T-helper 2 cell (primary cell): Measurements from ENCODE around the gene KLF11.
A peak's percentile ranks its signal among the peaks of the same experiment; 100 is the strongest.
"Not testable (repeated sequence)": the region's sequence is repeated elsewhere in the genome, so short reads cannot be mapped to it uniquely, and the experiment has no call there.

Experiments used
- DNase-seq, 5 experiments: peaks; one replicate each; pipeline versions ENCODE4 v3.0.0 to v3.0.0-alpha.2; 2012 to 2022

KLF11 gene

DNA sequence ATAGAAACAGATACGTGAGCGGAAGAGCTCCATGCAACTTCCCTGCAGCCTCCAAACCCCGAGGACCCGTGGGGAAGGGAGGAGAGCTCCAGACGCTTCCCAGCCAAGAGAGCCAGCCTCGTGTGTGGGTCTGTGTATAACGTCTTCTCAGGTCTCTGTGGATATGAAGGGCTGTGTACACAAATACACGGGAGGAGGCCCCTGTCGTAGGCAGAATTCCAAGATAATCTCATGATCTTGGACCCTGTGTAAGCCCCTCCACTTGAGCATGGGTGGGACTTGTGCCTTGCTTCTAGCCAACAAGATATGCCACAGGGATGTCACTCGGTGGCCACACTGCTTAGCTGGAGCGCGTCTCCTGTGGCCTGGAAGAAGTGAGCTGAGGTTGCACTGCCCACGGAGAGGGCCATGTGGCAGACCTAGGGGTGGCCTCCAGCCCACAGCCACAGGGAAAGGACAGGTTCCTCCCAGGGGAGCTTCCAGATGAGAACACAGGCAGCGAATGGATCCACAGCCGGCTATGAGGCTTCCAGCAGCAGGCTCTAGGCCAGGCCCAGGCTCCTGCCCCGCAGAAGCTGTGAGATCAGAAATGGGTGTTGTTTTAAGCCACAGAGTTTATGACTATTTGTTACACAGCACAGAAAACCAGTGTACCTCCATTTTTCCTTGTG lies 15.6 kb upstream of the KLF11 start:
- DNase-seq = no peak

DNA sequence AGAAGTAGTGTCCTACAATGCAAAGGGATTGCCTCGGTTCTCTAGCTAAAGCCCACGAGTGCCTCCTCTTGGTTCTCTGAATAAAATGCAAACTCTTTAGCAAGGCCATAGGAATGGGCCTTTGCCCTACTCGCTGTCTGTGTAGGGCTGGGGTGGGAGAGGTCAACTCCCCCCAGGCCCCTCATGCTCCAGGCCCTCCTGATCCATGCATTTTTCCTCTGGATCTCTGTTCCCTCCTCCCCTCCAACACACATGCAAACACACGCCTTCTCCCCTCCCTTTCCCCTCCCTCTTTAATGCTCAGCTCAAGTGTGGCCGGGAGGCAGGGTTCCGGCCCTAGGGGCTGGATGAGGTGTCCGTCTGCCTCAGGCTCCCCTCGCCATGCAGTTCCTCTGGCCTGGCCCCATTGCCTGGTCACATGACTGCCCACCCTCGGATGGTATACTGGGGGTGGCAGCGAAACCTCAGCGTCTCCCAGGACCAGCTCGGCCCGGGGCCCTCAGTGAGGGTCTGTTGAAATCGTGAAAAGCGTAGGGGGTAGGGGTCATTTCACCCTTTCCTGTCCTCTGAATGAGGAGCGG lies 14.9 kb upstream of the KLF11 start:
- no peak for DNase-seq

DNA sequence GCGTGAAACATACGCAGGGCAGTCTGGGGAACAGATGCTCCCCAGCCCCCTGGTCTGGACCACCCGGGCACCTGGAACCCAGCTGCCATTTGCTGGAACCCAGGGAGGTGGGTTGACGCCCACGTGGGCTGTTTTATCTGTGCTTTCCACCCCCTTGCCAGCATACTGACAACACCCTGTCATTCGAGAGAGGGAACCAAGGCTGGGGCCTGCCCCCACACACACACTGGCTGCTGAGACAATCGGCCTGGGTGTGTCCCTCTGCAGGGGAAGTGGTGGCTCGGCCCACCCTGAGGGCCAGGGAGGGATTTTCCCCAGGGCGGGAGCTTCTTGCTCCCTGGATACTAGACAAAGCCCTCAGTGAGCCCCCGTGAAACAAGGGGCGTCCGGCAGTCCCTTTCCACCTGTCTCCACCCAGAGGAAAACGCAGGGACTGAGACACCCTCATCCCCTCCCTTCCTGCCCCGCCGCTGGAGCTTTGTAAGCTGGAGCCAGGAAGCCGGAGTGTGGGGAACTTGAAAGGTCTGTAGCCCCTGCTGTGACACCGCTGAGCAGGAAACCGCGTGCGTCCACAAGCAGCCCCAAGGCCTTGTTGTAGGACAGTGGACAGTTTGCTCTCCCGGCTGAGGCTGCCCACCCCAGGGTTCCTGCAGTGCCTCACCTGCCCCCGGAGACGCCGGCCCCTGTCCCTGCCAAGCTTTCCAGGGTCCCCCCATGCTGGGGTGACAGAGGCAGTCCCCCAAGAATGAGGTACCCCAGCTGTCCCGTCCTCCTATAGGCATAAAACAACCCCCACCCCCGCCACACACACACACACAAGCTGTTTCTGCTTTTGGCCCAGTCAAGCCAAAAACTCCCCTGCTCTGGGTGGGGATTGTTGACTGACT lies 14.1 kb upstream of the KLF11 start:
- DNase-seq = peak in 2 of 5 experiments; percentile 50 to 84

DNA sequence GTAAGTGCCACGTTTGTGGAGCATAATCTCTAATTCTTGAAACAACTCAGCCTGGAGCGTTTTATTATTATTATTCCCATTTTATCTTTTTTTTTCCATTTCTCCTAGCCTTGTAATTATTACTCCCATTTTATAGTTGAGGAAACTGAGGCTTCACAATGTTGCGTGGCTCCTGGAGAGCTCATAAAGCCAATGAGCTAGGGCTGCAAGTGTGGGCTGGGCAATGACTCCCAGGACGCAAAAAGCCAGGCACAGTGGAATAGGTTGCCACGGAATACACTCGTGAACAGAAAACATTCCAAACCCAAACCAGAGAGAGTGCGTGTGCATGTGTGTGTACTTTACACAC lies 13.5 kb upstream of the KLF11 start:
- no peak for DNase-seq

DNA sequence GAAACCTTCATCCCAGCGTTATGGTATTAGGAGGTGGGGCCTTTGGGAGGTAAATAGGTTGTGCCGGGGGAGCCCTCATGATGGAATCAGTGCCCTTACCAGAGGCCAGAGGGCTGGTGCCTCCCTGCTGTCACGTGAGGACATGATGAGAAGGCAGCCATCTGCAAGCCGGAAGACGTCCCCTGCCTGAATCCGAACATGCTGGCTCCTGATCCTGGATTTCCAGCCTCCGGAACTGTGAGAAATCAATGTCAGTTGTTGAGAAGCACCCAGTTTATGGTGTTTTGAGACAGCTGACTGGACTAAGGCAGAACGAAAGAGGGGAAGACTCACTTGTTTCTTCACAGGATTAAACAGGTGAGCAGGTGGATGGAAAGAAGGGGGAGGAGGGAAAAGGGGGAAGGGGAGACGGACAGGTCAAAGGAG lies 13.0 kb upstream of the KLF11 start:
- no peak for DNase-seq

DNA sequence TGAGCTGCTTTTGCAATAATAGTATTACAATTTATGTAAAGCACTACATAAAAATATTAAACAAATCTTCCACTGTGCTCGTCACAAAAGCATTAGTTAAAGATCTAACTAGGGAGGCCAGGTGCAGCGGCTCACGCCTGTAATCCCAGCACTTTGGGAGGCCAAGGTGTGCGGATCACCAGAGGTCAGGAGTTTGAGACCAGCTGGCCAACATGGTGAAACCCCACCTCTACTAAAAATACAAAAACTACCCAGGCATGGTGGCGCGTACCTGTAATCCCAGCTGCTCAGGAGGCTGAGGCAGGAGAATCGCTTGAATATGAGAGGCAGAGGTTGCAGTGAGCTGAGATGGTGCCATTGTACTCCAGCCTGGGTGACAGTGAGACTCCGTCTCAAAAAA lies 12.6 kb upstream of the KLF11 start:
- DNase-seq = not testable (repeated sequence)

DNA sequence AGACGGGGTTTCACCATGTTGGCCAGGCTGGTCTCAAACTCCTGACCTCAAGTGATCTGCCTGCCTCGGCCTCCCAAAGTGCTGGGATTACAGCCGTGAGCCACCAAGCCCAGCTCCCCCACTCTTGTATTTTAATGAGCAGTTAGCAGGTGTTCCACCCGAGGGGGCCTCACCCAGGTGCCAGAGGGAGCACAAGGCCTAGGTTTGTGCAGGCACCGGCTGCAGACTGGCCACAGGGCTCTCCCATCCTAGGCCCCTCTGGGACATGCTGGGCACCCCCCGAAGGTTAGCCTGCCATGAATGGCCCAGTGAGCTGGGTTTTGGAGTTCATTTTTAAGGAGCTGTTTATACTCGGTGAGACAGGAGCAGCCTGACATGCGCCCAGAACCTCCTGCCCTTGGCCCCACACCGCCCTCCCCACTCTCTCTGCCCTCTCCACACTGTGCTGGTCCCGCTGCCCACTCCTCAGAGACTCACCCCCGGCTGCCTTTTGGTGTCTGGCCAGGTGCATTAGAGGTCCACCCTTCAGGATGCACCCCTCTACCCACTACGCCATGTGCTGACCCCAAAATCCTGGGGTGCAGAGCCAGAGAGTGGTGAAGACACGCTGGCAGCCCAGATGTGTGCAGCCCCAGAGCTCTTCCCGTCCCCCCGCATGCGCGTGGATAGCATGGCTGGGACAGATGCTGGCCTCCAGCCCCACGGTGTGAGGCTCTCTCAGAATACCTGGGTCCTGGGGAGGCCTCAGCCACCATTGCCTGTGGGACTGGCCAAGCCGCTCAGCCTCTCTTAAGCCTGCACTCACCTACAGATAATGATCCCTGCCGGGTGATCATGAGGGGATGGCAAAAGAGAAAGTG lies 11.2 kb upstream of the KLF11 start:
- DNase-seq = no peak

DNA sequence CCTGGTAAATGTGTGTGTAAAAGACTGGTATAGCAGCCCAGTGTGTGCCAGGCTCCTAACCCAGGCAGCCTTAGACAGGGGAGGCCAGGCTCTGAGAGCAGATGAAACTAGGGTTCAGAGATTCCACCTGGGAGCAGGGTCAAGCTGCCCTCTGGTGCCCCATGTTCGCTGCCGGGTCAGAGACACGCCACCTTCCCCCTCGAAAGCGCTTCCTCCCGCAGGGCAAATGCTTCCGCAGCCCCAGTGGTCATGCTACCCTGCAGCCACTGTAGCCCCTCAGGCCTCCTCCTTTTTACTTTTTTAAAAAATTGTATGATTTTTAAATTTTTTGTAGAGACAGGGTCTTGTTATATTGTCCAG lies 10.6 kb upstream of the KLF11 start:
- no peak for DNase-seq

DNA sequence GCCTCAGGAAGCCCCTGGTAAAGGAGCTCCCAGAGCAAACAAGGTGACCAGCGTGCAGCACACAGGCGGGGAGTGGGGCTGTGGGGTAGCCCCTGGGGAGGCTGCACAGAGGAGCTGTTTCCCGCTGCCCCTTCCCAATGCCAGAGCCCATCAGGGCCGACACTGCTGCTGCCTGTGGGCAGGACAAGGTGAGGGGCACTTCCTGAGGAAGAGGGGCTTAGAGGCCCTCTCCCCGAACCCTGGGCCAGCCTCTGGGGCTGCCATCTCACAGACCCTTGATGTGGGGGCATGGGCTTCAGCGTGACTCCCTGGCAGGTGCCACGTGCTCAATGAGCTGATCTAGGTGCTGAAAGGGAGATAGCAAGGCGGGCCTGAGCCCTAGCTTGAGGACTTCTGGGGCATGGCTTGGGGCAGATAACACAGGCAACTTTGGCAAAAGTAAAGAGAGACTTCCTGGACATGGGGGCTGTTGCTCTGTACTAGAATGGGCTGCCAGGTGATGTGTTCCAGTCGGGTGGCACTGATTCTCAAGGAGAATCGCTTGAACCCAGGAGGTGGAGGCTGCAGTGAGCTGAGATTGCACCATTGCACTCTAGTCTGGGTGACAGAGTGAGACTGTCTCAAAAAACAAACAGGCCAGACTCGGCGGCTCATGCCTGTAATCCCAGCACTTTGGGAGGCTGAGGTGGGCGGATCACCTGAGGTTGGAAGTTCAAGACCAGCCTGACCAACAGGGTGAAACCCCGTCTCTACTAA lies 9.9 kb upstream of the KLF11 start:
- DNase-seq = no peak

DNA sequence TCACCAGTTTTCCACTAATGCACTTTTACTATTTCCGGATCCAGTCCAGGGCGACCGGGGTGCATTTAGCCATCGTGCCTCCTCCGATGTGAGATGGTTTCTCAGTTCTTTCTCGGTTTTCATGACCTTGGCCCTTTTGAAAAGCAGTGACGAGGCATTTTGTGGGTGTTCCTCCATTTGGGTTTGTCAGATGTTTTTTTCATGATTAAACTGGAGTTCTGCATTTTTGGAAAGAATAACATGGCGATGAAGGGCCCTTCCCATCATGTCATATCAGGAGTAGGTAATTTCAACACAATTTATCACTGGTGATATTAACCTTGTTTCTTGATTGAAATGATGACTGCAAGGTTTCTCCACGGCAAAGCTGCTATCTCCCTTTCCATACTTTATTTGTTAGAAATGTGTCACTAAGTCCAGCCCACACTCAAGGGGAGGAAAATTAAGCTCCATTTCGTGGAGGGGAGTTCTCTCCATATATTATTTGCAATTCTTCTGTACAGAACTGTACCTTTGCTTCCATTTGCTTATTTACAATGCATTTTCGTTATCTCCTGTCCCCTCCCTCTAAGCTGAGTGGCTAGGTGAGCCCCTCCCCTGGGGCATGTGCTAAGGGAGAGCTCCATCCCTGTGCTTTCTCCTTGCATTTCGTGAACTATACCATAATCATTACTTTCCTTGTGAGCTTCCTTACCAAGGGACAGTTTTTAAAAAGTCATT lies 8.9 kb upstream of the KLF11 start:
- no peak for DNase-seq

DNA sequence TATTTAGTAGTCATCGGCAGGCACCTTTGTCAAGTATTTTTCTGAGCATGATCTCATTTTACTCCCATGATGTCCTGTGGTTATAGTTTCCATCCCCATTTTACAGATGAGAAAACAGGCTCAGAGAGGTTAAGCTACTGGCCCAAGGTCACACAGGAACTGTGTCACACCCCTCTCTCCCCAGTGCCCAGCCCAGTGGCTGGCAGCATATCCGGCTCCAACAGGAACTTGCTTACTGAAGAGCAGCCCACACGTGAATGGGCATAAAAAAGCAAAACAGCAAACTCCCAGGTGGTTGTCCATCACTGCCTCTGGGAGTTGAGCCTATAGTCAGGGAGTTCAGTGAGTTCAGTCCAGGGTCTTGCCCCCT lies 8.3 kb upstream of the KLF11 start:
- peak in 1 of 5 experiments; percentile 50 for DNase-seq

DNA sequence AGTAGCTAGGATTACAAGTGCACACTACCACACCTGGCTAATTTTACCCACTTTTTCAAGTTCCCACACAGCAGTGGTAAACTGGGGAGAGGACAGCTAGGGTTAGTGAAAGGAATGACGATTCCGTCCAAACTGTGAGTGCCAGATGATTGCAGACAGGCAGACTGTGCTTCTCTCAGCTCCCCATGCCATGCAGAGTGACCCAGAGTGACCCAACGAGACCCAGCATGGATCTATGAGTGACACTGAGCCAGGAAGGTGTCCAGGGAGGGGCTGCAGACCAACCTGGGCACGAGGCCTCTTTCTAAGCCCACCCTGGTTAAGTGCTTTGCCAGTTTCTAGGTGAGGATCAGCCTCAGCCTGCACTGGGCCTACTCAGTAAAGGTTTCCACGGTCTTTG lies 7.7 kb upstream of the KLF11 start:
- no peak for DNase-seq

DNA sequence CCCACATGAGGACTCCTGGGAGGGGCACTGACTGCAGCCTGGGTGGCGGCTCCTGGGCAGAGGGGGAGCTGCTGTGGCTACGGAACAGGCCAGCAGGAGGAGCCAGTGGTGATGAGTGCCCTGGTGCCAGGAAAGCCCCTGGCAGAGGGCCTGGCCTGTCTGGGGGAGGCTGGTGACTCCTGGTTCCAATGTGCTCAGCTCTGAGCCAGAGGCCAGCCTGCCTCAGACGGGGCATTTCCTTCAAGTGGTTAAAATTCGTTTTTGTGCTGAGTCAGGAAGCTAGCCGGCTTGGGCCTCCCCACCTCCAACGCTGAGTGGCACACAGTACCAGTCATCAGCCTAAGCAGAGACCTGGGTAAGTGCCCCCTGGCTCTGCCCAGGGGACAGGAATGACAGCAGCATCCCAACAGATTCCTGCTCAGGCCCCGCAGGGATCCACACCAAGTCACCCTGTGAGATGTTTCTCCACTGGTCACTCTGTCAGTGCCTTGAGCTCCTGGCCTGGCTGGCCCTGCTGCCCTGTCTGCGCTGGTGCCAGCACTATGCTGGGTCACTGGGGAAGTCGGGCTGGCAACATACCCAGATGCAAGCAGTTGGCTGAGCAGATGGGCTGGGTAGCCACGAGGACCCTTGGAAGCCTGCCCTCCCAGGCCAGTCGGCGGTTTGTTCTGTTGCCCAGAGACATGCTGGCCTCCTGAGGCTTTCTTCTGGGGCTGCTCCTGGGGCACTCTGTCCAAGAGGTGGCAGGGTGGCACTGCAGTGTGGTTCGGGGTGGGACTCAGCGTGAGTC lies 7.1 kb upstream of the KLF11 start:
- peak in 3 of 5 experiments; percentile 39 to 62 (median 42) for DNase-seq

DNA sequence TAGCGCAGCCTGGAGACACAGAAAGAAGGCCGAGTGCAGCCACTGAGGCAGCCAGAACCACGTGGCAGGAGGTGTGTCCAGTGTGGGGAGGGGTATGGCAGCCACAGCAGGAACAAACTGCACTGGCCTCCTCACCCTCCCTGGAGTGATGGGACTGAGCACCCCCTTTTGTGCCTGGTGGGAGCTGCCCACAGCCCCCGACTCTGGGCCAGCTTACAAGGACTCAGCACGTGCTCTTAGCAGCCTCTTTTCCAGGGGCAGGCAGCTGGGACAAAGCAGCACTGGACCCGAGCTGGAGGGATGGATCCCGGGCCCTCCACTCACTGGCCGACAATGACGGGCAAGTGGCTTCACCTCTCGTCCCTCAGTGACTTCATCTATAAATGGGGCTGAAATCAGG lies 5.2 kb upstream of the KLF11 start:
- DNase-seq = no peak

DNA sequence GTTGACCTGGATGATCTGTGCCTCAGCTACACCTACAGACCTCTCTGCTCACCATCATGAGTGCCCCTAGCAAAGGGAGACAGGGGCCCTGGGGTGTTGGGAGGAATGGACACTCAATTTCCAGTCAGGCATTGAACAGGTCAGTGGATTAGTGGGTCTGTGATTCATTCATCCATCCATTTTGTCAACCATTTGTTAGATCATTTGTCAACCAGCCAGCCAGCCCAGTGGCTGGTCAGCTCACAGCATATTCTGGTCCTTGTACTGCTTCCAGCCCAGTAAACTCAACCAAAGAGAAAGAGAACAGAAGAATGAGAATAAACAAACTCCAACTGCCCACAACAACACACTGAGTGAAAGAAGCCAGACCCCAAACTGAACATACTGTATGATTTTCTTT lies 4.6 kb upstream of the KLF11 start:
- DNase-seq = no peak

DNA sequence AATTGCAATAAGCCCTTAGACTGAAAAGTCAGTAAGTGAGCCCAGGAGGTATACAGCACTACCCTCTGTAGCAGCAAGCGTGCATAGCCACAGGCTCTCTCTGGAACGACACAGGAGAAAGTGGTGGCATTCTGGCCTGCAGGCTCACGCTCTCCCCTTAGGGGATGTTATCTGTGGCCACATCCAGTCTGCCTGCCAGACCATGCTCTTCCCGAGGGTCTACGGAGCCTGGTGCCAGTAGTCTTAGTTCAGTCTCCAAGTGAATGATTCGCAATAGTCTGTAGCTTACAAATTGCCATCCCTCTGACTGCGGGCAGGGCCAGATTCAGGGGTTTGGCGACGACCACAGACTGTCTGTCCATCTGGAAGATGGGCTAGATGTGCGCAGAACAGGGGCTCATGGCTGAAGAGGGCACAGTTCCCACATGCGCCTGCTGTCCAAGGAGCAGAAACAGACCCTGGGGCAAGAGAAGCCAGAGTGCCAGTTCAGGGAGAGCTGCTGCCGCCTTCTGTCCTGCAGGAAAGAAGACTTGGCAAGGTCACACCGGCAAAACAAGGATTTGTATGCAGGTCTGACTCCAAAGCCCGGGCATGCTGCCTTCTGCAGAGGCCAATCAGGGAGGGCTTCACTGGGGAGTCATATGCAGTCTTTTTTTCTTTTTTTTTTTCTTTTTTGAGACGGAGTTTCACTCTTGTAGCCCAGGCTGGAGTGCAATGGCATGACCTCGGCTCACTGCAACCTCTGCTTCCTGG lies 3.5 kb upstream of the KLF11 start:
- DNase-seq = no peak

DNA sequence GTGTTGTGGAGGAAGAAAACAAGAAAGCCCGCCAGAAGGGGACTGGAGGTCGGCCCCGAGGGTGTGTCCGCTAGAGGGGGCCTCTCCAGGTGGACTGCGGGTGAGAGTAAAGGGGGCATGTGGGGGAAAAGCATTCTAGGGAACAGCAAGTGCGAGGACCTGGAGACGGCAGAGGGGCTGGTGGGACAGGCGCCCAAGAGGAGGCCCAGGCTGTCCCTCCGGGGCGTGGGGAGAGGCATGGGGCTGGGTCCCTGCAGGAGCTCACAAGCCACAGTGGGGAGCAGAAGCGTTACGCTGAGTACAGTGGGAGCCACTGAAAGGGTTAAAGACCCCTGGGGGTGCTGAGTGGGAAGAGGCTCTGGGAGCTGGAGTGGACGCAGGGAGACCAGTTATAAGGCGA lies 1.6 kb upstream of the KLF11 start:
- no peak for DNase-seq

DNA sequence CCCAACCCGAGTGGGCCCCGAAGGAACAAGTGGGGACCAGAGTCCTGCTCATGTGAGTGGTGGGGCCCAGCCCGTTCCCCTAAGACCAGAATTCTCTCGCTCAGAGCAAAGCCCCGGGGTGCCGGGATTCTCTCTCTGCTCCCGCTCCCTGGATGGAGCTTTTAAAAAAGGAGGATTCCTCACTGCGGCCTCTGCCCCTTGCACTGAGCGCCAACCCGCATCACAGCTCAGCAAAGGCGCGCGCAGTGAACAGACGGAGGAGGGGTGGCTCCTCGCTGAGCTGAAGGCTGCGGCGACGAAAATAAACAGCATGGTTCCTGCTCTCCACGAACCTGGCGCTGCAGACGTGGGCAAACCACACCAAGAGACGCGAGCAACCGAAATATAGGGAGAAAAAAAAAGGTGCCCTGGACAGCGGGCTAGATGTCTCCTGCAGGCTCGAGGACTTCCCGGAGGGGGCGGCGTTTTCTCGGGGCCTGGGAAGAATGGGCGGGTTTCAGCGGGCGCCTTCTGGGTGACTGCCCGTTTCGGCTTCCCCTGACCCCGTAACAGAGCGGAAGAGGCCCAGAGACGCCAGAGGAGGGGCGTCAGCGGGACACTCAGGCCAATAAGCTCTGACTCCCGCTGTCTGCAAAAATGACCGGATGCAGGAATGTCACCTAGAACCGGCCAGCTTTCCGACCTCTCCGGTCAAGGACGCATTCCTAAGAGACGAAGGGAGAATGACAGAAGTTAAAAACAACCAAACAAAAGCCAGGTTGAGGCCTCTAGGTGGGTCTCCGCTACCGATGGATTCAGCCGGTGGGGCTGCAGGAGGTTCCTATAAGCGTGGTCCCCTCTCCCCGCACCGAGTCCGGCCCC lies 819 bp upstream of the KLF11 start:
- DNase-seq = peak in 3 of 5 experiments; percentile 18 to 62 (median 44)
